Measurements from ENCODE around the gene COL18A1.
"Not testable (repeated sequence)": the region's sequence is repeated elsewhere in the genome, so short reads cannot be mapped to it uniquely, and the experiment has no call there.

Gene COL18A1

GRCh38 chr21:45497846-45498645 is 93.1 kb downstream of the COL18A1 start:
- no peak for FAIRE-seq

- FAIRE-seq: no peak
These were observed 93.7 kb downstream of the COL18A1 start for GRCh38 chr21:45498646-45499000.

- FAIRE-seq: no peak
These were observed 94.3 kb downstream of the COL18A1 start for GRCh38 chr21:45499201-45499750.

GRCh38 chr21:45499970-45500577 is 95.1 kb downstream of the COL18A1 start:
- no peak for FAIRE-seq

GRCh38 chr21:45501081-45502005 is 96.4 kb downstream of the COL18A1 start:
- not testable (repeated sequence) for FAIRE-seq

GRCh38 chr21:45502006-45502345 is 97.0 kb downstream of the COL18A1 start:
- FAIRE-seq: no peak

- no peak for FAIRE-seq
These were observed 97.6 kb downstream of the COL18A1 start for GRCh38 chr21:45502600-45502999.

GRCh38 chr21:45503226-45503625 is 98.3 kb downstream of the COL18A1 start:
- not testable (repeated sequence) for FAIRE-seq

- FAIRE-seq: no peak
These were observed 99.1 kb downstream of the COL18A1 start for GRCh38 chr21:45504021-45504515.

- FAIRE-seq: no peak
These were observed 99.8 kb downstream of the COL18A1 start for GRCh38 chr21:45504516-45505415.

- FAIRE-seq: no peak
These were observed 100.6 kb downstream of the COL18A1 start for GRCh38 chr21:45505416-45506021.

- FAIRE-seq: no peak
These were observed 101.4 kb downstream of the COL18A1 start for GRCh38 chr21:45506241-45506817.

GRCh38 chr21:45506836-45507522 is 102.0 kb downstream of the COL18A1 start:
- FAIRE-seq: no peak

GRCh38 chr21:45507523-45507875 is 102.5 kb downstream of the COL18A1 start:
- no peak for FAIRE-seq

- no peak for FAIRE-seq
These were observed 103.0 kb downstream of the COL18A1 start for GRCh38 chr21:45507888-45508508.

GRCh38 chr21:45508607-45509565 is 103.9 kb downstream of the COL18A1 start:
- no peak for FAIRE-seq

- no peak for FAIRE-seq
These were observed 104.9 kb downstream of the COL18A1 start for GRCh38 chr21:45509566-45510465.

GRCh38 chr21:45510466-45510955 is 105.5 kb downstream of the COL18A1 start:
- FAIRE-seq: no peak

All from A204.1 (cell line).